SK-N-SH treated with all-trans-retinoic acid at 6 μM for 48 hours (cell line): ENCODE results near the gene ABCC3.

ENCODE experiments used
- ATAC-seq: fragments of 200-7000 bp; cut with Tn5 transposase; 3 replicates; pipeline ENCODE4 v1.9.1; 2020; ENCODE audit warnings: mild to moderate bottlenecking, moderate library complexity
- ARNTL ChIP-seq: fragments of 450-650 bp; formaldehyde crosslinking; IDR thresholded peaks from 2 replicates; pipeline ENCODE4 v1.5.0; 2020; ENCODE audit warnings: low read depth, mild to moderate bottlenecking, moderate library complexity, borderline replicate concordance
- BACH2 ChIP-seq: fragments of 250-450 bp; sonication (Bioruptor Pico); IDR thresholded peaks from 2 replicates; pipeline ENCODE4 v1.9.0; 2021; ENCODE audit warnings: mild to moderate bottlenecking, borderline replicate concordance
- ESRRG ChIP-seq: fragments of 250-450 bp; sonication (Bioruptor Pico); IDR thresholded peaks from 2 replicates; pipeline ENCODE4 v1.6.1; 2021; ENCODE audit warnings: mild to moderate bottlenecking
- GLIS3 ChIP-seq: fragments of 250-450 bp; sonication (Bioruptor Pico); IDR thresholded peaks from 2 replicates; pipeline ENCODE4 v1.5.0; 2020; ENCODE audit warnings: mild to moderate bottlenecking, moderate library complexity
- ISL1 ChIP-seq: fragments of 250-450 bp; sonication (Bioruptor Pico); IDR thresholded peaks from 2 replicates; pipeline ENCODE4 v2.1.2; 2022; ENCODE audit warnings: mild to moderate bottlenecking, moderate library complexity
- OSR1 ChIP-seq: fragments of 250-450 bp; sonication (Bioruptor Pico); IDR thresholded peaks from 2 replicates; pipeline ENCODE4 v1.8.0; 2022; ENCODE audit warnings: moderate library complexity, mild to moderate bottlenecking, inconsistent platforms
- PPARA ChIP-seq: fragments of 250-450 bp; sonication (Bioruptor Pico); IDR thresholded peaks from 2 replicates; pipeline ENCODE4 v1.5.0; 2020; ENCODE audit warnings: mild to moderate bottlenecking, borderline replicate concordance
- RARB ChIP-seq: fragments of 250-450 bp; sonication (Bioruptor Pico); IDR thresholded peaks from 2 replicates; pipeline ENCODE4 v1.8.0; 2021; ENCODE audit warnings: mild to moderate bottlenecking, moderate library complexity
- SNAI2 ChIP-seq: fragments of 250-450 bp; sonication (Bioruptor Pico); IDR thresholded peaks from 2 replicates; pipeline ENCODE4 v1.5.0; 2020; ENCODE audit warnings: mild to moderate bottlenecking, moderate library complexity
- TCF4 ChIP-seq: fragments of 250-450 bp; sonication (Bioruptor Pico); IDR thresholded peaks from 2 replicates; pipeline ENCODE4 v1.8.0; 2021; ENCODE audit warnings: mild to moderate bottlenecking, moderate library complexity, borderline replicate concordance
- TOX ChIP-seq: fragments of 250-450 bp; sonication (Bioruptor Pico); IDR thresholded peaks from 2 replicates; pipeline ENCODE4 v1.8.0; 2021; ENCODE audit warnings: mild to moderate bottlenecking, moderate library complexity, borderline replicate concordance
- ZC3H10 ChIP-seq: fragments of 250-450 bp; sonication (Bioruptor Pico); IDR thresholded peaks from 2 replicates; pipeline ENCODE4 v1.5.1; 2021; ENCODE audit warnings: mild to moderate bottlenecking, moderate library complexity
- ZFP3 ChIP-seq: fragments of 250-450 bp; sonication (Bioruptor Pico); IDR thresholded peaks from 2 replicates; pipeline ENCODE4 v1.5.0; 2020; ENCODE audit warnings: mild to moderate bottlenecking, moderate library complexity
- ZFP30 ChIP-seq: fragments of 450-650 bp; formaldehyde crosslinking; IDR thresholded peaks from 2 replicates; pipeline ENCODE4 v1.5.0; 2022; ENCODE audit warnings: mild to moderate bottlenecking, moderate library complexity
- ZNF565 ChIP-seq: fragments of 450-650 bp; formaldehyde crosslinking; conservative IDR thresholded peaks from 2 replicates; pipeline ENCODE4 v1.5.0; 2020; ENCODE audit warnings: low read depth, mild to moderate bottlenecking, moderate library complexity
- ZNF70 ChIP-seq: fragments of 450-650 bp; formaldehyde crosslinking; IDR thresholded peaks from 2 replicates; pipeline ENCODE4 v1.5.0; 2020; ENCODE audit warnings: mild to moderate bottlenecking, moderate library complexity
- ZNF8 ChIP-seq: fragments of 450-650 bp; formaldehyde crosslinking; IDR thresholded peaks from 2 replicates; pipeline ENCODE4 v1.5.0; 2020; ENCODE audit warnings: mild to moderate bottlenecking, moderate library complexity
- TF ChIP-seq, protein P1 (sequence below): fragments of 250-450 bp; sonication (Bioruptor Pico); IDR thresholded peaks from 2 replicates; pipeline ENCODE4 v1.5.1; 2020; ENCODE audit warnings: low read depth, mild to moderate bottlenecking, moderate library complexity
- TF ChIP-seq, protein P2 (sequence below): fragments of 250-450 bp; sonication (Bioruptor Pico); IDR thresholded peaks from 2 replicates; pipeline ENCODE4 v1.8.0; 2020; ENCODE audit warnings: mild to moderate bottlenecking, moderate library complexity, borderline replicate concordance
- TF ChIP-seq, protein P3 (sequence below): fragments of 250-450 bp; sonication (Bioruptor Pico); IDR thresholded peaks from 2 replicates; pipeline ENCODE4 v1.5.0; 2020; ENCODE audit warnings: mild to moderate bottlenecking, moderate library complexity
- TF ChIP-seq, protein P4 (sequence below): fragments of 250-450 bp; sonication (Bioruptor Pico); IDR thresholded peaks from 2 replicates; pipeline ENCODE4 v1.5.1; 2021; ENCODE audit warnings: mild to moderate bottlenecking, moderate library complexity
- TF ChIP-seq, protein P5 (sequence below): fragments of 250-450 bp; sonication (Bioruptor Pico); IDR thresholded peaks from 2 replicates; pipeline ENCODE4 v1.8.0; 2021; ENCODE audit warnings: low read depth, mild to moderate bottlenecking, moderate library complexity, borderline replicate concordance

ABCC3 gene

DNA sequence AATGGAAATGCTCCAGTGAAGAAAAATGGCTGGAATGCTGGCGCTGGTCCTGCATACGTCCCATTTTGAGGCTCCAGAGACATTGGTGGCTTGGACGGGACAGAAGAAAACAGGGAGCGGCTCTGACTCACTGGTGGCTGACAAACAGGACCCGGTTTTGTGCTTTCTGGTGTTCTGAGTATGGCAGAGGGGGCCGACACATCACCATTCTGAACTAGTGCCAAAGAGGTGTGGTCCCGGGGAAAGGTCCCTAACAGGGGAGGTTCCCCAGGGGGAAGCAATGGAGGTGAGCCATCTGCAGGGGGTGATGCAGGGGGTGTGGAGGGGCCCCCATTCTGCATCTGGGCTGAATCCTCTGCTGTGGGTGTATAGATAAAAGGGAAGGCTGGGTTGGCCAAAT, 64.7 kb downstream of the ABCC3 start:
- no peak for ATAC-seq
- TF ChIP-seq TCF4 (CRISPR knock-in tag) (no peak), PPARA (CRISPR knock-in tag) (no peak), RARB (CRISPR knock-in tag) (no peak), TOX (CRISPR knock-in tag) (no peak), ZFP30 (no peak), ZFP3 (CRISPR knock-in tag) (no peak), ZNF565 (no peak), ZNF8 (CRISPR knock-in tag) (no peak), GLIS3 (CRISPR knock-in tag) (no peak), BACH2 (CRISPR knock-in tag) (no peak), ISL1 (CRISPR knock-in tag) (no peak), ESRRG (no peak)
- TF ChIP-seq, protein P1, sequence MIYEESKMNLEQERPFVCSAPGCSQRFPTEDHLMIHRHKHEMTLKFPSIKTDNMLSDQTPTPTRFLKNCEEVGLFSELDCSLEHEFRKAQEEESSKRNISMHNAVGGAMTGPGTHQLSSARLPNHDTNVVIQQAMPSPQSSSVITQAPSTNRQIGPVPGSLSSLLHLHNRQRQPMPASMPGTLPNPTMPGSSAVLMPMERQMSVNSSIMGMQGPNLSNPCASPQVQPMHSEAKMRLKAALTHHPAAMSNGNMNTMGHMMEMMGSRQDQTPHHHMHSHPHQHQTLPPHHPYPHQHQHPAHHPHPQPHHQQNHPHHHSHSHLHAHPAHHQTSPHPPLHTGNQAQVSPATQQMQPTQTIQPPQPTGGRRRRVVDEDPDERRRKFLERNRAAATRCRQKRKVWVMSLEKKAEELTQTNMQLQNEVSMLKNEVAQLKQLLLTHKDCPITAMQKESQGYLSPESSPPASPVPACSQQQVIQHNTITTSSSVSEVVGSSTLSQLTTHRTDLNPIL (CRISPR knock-in tag): no peak
- TF ChIP-seq, protein P2, sequence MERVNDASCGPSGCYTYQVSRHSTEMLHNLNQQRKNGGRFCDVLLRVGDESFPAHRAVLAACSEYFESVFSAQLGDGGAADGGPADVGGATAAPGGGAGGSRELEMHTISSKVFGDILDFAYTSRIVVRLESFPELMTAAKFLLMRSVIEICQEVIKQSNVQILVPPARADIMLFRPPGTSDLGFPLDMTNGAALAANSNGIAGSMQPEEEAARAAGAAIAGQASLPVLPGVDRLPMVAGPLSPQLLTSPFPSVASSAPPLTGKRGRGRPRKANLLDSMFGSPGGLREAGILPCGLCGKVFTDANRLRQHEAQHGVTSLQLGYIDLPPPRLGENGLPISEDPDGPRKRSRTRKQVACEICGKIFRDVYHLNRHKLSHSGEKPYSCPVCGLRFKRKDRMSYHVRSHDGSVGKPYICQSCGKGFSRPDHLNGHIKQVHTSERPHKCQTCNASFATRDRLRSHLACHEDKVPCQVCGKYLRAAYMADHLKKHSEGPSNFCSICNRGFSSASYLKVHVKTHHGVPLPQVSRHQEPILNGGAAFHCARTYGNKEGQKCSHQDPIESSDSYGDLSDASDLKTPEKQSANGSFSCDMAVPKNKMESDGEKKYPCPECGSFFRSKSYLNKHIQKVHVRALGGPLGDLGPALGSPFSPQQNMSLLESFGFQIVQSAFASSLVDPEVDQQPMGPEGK (CRISPR knock-in tag): no peak
- TF ChIP-seq, protein P3, sequence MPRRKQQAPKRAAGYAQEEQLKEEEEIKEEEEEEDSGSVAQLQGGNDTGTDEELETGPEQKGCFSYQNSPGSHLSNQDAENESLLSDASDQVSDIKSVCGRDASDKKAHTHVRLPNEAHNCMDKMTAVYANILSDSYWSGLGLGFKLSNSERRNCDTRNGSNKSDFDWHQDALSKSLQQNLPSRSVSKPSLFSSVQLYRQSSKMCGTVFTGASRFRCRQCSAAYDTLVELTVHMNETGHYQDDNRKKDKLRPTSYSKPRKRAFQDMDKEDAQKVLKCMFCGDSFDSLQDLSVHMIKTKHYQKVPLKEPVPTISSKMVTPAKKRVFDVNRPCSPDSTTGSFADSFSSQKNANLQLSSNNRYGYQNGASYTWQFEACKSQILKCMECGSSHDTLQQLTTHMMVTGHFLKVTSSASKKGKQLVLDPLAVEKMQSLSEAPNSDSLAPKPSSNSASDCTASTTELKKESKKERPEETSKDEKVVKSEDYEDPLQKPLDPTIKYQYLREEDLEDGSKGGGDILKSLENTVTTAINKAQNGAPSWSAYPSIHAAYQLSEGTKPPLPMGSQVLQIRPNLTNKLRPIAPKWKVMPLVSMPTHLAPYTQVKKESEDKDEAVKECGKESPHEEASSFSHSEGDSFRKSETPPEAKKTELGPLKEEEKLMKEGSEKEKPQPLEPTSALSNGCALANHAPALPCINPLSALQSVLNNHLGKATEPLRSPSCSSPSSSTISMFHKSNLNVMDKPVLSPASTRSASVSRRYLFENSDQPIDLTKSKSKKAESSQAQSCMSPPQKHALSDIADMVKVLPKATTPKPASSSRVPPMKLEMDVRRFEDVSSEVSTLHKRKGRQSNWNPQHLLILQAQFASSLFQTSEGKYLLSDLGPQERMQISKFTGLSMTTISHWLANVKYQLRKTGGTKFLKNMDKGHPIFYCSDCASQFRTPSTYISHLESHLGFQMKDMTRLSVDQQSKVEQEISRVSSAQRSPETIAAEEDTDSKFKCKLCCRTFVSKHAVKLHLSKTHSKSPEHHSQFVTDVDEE (CRISPR knock-in tag): no peak
- TF ChIP-seq, protein P4, sequence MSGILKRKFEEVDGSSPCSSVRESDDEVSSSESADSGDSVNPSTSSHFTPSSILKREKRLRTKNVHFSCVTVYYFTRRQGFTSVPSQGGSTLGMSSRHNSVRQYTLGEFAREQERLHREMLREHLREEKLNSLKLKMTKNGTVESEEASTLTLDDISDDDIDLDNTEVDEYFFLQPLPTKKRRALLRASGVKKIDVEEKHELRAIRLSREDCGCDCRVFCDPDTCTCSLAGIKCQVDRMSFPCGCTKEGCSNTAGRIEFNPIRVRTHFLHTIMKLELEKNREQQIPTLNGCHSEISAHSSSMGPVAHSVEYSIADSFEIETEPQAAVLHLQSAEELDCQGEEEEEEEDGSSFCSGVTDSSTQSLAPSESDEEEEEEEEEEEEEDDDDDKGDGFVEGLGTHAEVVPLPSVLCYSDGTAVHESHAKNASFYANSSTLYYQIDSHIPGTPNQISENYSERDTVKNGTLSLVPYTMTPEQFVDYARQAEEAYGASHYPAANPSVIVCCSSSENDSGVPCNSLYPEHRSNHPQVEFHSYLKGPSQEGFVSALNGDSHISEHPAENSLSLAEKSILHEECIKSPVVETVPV (CRISPR knock-in tag): no peak

DNA sequence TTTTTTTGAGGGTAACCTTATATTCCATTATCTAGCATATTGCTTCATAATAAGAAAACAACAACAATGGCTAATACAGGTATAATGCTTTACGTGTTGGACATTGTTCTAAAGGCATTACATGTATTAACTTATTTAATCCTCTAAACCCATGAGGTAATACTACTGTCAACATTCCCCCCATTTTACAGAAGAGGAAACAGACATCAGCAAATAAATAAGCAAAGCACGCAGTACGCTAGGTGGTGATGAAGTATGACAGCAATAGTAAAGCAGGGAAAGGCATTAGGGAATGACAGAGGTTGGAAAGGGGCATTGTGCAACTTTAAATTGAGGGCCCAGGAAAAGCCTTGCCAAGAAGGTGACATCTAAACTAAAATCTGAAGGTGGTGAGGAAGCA, 68.5 kb downstream of the ABCC3 start:
- TF ChIP-seq OSR1 (no peak), ZNF70 (no peak), TOX (CRISPR knock-in tag) (no peak), ZFP3 (CRISPR knock-in tag) (no peak), ZC3H10 (CRISPR knock-in tag) (no peak), RARB (CRISPR knock-in tag) (no peak), ZNF8 (CRISPR knock-in tag) (no peak), SNAI2 (CRISPR knock-in tag) (no peak), BACH2 (CRISPR knock-in tag) (no peak), ARNTL (CRISPR knock-in tag) (no peak)
- TF ChIP-seq, protein P1 (CRISPR knock-in tag): no peak
- TF ChIP-seq, protein P5, sequence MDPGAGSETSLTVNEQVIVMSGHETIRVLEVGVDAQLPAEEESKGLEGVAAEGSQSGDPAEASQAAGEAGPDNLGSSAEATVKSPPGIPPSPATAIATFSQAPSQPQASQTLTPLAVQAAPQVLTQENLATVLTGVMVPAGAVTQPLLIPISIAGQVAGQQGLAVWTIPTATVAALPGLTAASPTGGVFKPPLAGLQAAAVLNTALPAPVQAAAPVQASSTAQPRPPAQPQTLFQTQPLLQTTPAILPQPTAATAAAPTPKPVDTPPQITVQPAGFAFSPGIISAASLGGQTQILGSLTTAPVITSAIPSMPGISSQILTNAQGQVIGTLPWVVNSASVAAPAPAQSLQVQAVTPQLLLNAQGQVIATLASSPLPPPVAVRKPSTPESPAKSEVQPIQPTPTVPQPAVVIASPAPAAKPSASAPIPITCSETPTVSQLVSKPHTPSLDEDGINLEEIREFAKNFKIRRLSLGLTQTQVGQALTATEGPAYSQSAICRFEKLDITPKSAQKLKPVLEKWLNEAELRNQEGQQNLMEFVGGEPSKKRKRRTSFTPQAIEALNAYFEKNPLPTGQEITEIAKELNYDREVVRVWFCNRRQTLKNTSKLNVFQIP (CRISPR knock-in tag): no peak
- no peak for ATAC-seq
